Ascending aorta (tissue), 2 donors: ENCODE results near the gene LRRC8B. TPM values are rescaled to one million over a fixed set of nuclear protein-coding genes. Genes with fewer than 3 reads are reported as not detected.

Experiments
- DNase-seq, 2 donors: peaks; one replicate each; pipeline ENCODE4 v3.0.0-alpha.2; 2019; ENCODE audit warnings: low spot score in 2 of 2
- H3K27ac ChIP-seq, 2 donors: fragments of 200-600 bp; sonication (generic); one replicate each; pipeline ENCODE4 v1.5.1; 2016 to 2017; ENCODE audit warnings: mild to moderate bottlenecking in 1 of 2
- H3K27me3 ChIP-seq: fragments of 200-600 bp; sonication (generic); one replicate; pipeline ENCODE4 v1.5.1; 2017
- H3K36me3 ChIP-seq, 2 donors: fragments of 200-600 bp; sonication (generic); one replicate each; pipeline ENCODE4 v1.5.1; 2016
- H3K4me1 ChIP-seq, 2 donors: fragments of 200-600 bp; sonication (generic); one replicate each; pipeline ENCODE4 v1.5.1; 2016 to 2017; ENCODE audit warnings: mild to moderate bottlenecking in 1 of 2
- H3K4me3 ChIP-seq, 2 donors: fragments of 200-600 bp; sonication (generic); one replicate each; pipeline ENCODE4 v1.5.1; 2016 to 2017; ENCODE audit warnings: mild to moderate bottlenecking in 1 of 2
- H3K9me3 ChIP-seq, 2 donors: fragments of 200-600 bp; sonication (generic); one replicate each; pipeline ENCODE4 v1.5.1; 2016
- intact Hi-C: fragments of 100-400 bp; cut with DNase I; formaldehyde crosslinking; loops from one replicate; pipeline ENCODE4 v1.15.1; 2023
- total RNA-seq: library from RNA; depleted of rRNA; stranded (reverse); fragments of >200 nt; gene quantifications from one replicate; pipeline ENCODE4 v1.1.0, GENCODE V29; 2016
- TF ChIP-seq, protein P1 (sequence below), 3 experiments: fragments of 200-600 bp in 2 of 3; fragments of 450-650 bp in 1 of 3; sonication (generic) in 2 of 3; IDR thresholded peaks; one replicate each; pipeline ENCODE4 v1.5.1; 2016 to 2019; ENCODE audit warnings: antibody characterized with exemption in 3 of 3, mild to moderate bottlenecking in 1 of 3, moderate library complexity in 1 of 3

Gene LRRC8B
- total RNA-seq, 1 donor from 2014 or later: 4.2 TPM

DNA sequence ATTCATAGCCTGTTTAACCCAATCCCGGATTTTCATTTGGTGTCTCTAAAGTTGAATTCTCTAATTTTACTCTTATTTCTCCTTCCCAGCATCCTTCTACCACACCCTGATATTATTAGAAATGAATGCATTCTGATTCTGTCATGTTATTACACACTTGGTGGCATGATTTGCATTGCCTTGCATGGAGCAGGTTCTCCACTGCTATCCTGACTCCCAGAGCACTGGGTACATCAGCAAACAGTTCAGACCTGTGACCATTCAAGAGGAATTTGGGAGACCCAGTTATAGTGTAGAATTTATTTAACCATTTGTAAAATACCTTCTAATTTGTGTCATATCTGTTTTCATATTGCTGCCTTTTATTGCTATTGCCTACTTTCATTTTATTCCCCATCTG is 2.6 kb downstream of the LRRC8B start:
- Histone ChIP-seq H3K27ac (no peak overlapping the region), H3K4me1 (peaks cover 0 to 6% of the 10 kb centered on the region in 2 donors), H3K36me3 (no peaks in the 10 kb centered on the region), H3K9me3 (no peaks in the 10 kb centered on the region), H3K27me3 (no peaks in the 10 kb centered on the region), H3K4me3 (no peak overlapping the region)
- DNase-seq: no peak
- TF ChIP-seq, protein P1, sequence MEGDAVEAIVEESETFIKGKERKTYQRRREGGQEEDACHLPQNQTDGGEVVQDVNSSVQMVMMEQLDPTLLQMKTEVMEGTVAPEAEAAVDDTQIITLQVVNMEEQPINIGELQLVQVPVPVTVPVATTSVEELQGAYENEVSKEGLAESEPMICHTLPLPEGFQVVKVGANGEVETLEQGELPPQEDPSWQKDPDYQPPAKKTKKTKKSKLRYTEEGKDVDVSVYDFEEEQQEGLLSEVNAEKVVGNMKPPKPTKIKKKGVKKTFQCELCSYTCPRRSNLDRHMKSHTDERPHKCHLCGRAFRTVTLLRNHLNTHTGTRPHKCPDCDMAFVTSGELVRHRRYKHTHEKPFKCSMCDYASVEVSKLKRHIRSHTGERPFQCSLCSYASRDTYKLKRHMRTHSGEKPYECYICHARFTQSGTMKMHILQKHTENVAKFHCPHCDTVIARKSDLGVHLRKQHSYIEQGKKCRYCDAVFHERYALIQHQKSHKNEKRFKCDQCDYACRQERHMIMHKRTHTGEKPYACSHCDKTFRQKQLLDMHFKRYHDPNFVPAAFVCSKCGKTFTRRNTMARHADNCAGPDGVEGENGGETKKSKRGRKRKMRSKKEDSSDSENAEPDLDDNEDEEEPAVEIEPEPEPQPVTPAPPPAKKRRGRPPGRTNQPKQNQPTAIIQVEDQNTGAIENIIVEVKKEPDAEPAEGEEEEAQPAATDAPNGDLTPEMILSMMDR (IDR thresholded peaks at IDR 0.05): no peak
- intact Hi-C loops: loop anchor here (5.0 kb wide), 1 partner anchor 470 kb away; the partner anchor contains the start of gene ZNF326

GRCh38 chr1:89527750-89528381 is 3.2 kb downstream of the LRRC8B start:
- Histone ChIP-seq H3K4me1 (peaks cover 0 to 6% of the 10 kb centered on the region in 2 donors), H3K4me3 (no peak overlapping the region), H3K27ac (no peak overlapping the region), H3K27me3 (no peaks in the 10 kb centered on the region), H3K36me3 (no peaks in the 10 kb centered on the region), H3K9me3 (no peaks in the 10 kb centered on the region)
- no peak for DNase-seq
- TF ChIP-seq, protein P1 (IDR thresholded peaks at IDR 0.05): no peak
- intact Hi-C loops: loop anchor here (5.0 kb wide), 1 partner anchor 469 kb away; the partner anchor contains the start of gene ZNF326

DNA sequence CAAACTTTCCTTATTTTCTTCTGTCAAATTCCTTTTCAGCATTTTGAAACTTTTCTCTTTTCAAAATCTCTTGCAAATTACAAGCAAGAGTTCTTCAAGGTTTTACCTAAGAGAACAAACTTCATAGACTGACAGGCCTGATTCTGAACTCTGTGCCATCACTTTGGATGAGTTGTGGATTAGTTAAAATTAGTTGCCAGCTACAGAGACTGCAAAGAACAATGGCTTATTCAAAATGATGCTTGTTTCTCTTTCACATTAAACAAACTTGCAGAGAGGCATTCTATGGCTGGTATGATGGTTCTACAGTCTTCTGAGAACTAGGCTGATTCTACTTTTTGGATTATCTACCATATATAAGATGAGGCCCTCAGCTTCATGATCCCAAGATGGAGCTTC is 3.8 kb downstream of the LRRC8B start:
- H3K36me3 ChIP-seq: no peaks in the 10 kb centered on the region
- peaks cover 0 to 6% of the 10 kb centered on the region in 2 donors for H3K4me1 ChIP-seq
- no peak for DNase-seq
- no peak overlapping the region for H3K27ac ChIP-seq
- no peaks in the 10 kb centered on the region for H3K9me3 ChIP-seq
- no peaks in the 10 kb centered on the region for H3K27me3 ChIP-seq
- TF ChIP-seq, protein P1 (IDR thresholded peaks at IDR 0.05): no peak
- intact Hi-C loops: loop anchor here (5.0 kb wide), 1 partner anchor 469 kb away; the partner anchor contains the start of gene ZNF326
- H3K4me3 ChIP-seq: no peak overlapping the region

DNA sequence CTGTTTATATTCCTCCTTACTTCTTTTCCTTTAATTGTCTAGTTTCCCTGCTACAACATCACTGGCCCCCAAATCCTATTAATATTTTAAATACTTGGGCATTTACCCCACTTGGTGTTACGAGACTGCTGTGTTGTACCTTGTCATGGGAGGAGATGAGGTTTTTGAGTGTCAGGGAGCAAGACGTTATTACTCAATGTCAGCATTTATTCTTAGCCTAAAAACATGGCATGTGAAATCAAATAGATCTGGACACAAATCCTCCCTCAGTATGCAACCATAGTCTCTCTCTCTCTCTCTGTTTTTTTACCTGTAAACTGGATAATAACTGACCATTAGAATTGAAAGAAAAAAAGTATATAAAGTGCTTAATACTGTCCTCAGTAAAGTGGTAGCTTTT is 4.6 kb downstream of the LRRC8B start:
- Histone ChIP-seq H3K4me1 (peaks cover 0 to 6% of the 10 kb centered on the region in 2 donors), H3K27ac (no peak overlapping the region), H3K36me3 (no peaks in the 10 kb centered on the region), H3K27me3 (no peaks in the 10 kb centered on the region), H3K4me3 (no peak overlapping the region), H3K9me3 (no peaks in the 10 kb centered on the region)
- intact Hi-C loops: loop anchor here (5.0 kb wide), 1 partner anchor 468 kb away; the partner anchor contains the start of gene ZNF326
- DNase-seq: no peak
- TF ChIP-seq, protein P1 (IDR thresholded peaks at IDR 0.05): no peak

DNA sequence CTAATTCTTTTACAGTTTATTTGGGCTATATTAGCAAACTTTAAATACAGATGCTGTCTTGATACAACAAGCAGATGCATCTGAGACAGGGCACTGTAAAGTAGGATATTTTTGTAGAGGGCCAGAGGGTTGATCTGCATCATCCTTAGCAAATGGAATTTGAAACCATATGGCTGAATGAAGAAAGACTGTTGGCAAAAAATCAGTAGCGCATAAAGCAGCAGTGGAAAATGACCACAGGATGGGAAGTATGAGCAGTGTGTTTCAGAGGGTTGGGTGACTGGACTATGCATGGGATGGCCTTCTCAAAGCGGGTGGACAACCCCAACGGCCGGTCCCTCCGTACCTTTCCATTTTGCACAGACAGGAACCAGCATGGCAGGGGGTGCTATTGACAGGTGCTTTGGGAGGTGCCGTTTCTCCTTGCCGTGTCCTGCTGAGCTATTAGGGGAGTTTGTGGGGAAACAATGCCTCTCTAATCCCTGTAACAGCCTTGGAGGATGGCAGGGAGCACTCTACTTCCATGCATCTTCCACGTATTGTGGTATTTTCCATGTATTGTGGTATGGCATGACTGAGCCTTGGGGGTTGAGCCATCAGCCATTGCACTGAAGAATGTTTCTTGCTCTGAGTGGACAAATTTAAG is 5.9 kb downstream of the LRRC8B start:
- DNase-seq: no peak
- Histone ChIP-seq H3K27me3 (no peaks in the 10 kb centered on the region), H3K4me1 (peaks cover 0 to 4% of the 10 kb centered on the region in 2 donors), H3K27ac (no peak overlapping the region), H3K36me3 (no peaks in the 10 kb centered on the region), H3K9me3 (no peaks in the 10 kb centered on the region), H3K4me3 (no peak overlapping the region)
- TF ChIP-seq, protein P1 (IDR thresholded peaks at IDR 0.05): no peak
- intact Hi-C loops: no loop called here
